Fibroblast of skin of left biceps (primary cell): ENCODE results near the gene REST.
"Not testable (repeated sequence)": the region's sequence is repeated elsewhere in the genome, so short reads cannot be mapped to it uniquely, and the experiment has no call there.

Experiments used
- DNase-seq, 2 experiments: peaks; one replicate each; pipeline ENCODE4 v3.0.0-alpha.2; 2013; ENCODE audit warnings: low read depth in 2 of 2

The REST gene

GRCh38 chr4:56908206-56909085, 746 bp downstream of the REST start:
- DNase-seq, result no peak

GRCh38 chr4:56909086-56909894, 1.6 kb downstream of the REST start:
- DNase-seq, result no peak

GRCh38 chr4:56910172-56910967, 2.7 kb downstream of the REST start:
- no peak for DNase-seq

- DNase-seq, result no peak
Observed at GRCh38 chr4:56914336-56914735, 6.6 kb downstream of the REST start.

GRCh38 chr4:56914977-56915376, 7.3 kb downstream of the REST start:
- not testable (repeated sequence) for DNase-seq

GRCh38 chr4:56927196-56927595, 19.5 kb downstream of the REST start:
- no peak for DNase-seq

GRCh38 chr4:56930638-56931037, 22.9 kb downstream of the REST start:
- DNase-seq, result no peak

- no peak for DNase-seq
Observed at GRCh38 chr4:56931924-56932323, 24.2 kb downstream of the REST start.

GRCh38 chr4:56937262-56937661, 29.6 kb downstream of the REST start:
- DNase-seq, result peak; percentile 65

GRCh38 chr4:56939826-56940225, 32.1 kb downstream of the REST start:
- DNase-seq, result not testable (repeated sequence)

- DNase-seq, result no peak
Observed at GRCh38 chr4:56940403-56940802, 32.7 kb downstream of the REST start.

- no peak for DNase-seq
Observed at GRCh38 chr4:56940971-56941370, 33.3 kb downstream of the REST start.

- DNase-seq, result no peak
Observed at GRCh38 chr4:56941403-56941802, 33.7 kb downstream of the REST start.

GRCh38 chr4:56953680-56954520, 46.2 kb downstream of the REST start:
- no peak for DNase-seq

- DNase-seq, result peak; percentile 88 to 90
Observed at GRCh38 chr4:56958111-56958517, 50.4 kb downstream of the REST start.

GRCh38 chr4:56959100-56959499, 51.4 kb downstream of the REST start:
- no peak for DNase-seq

- DNase-seq, result no peak
Observed at GRCh38 chr4:56961107-56961500, 53.4 kb downstream of the REST start.

- DNase-seq, result no peak
Observed at GRCh38 chr4:56971383-56971782, 63.7 kb downstream of the REST start.

GRCh38 chr4:56972389-56972788, 64.7 kb downstream of the REST start:
- DNase-seq, result no peak

GRCh38 chr4:56972809-56973208, 65.1 kb downstream of the REST start:
- no peak for DNase-seq

GRCh38 chr4:56973336-56973735, 65.6 kb downstream of the REST start:
- DNase-seq, result no peak
